Lung (tissue), 12 donors: Measurements from ENCODE around the gene ZFYVE21. TPM values are rescaled to one million over a fixed set of nuclear protein-coding genes. Genes with fewer than 3 reads are reported as not detected.

Experiments used
- ATAC-seq: fragments of 200-7000 bp; cut with Tn5 transposase; one replicate; pipeline ENCODE4 v1.9.1; 2020; ENCODE audit warnings: moderate number of reproducible peaks; ENCODE audit not compliant: insufficient read depth, low FRiP score
- DNase-seq, 3 donors: peaks; one replicate each; pipeline ENCODE4 v3.0.0-alpha.2; 2013 to 2017
- H3K27ac ChIP-seq, 2 donors: one replicate each; pipeline ENCODE4 v1.5.1; 2013; ENCODE audit warnings: mild to moderate bottlenecking in 2 of 2, moderate library complexity in 2 of 2, control low read depth in 1 of 2, inconsistent platforms in 1 of 2, low read depth in 1 of 2, low read length in 1 of 2
- H3K27me3 ChIP-seq, 3 donors: one replicate each; pipeline ENCODE4 v1.5.1; 2013; ENCODE audit warnings: low read length in 2 of 3; ENCODE audit not compliant: control insufficient read depth in 3 of 3, insufficient read depth in 3 of 3
- H3K36me3 ChIP-seq, 4 donors: one replicate each; pipeline ENCODE4 v1.5.1; 2013; ENCODE audit warnings: low read length in 4 of 4, mild to moderate bottlenecking in 1 of 4, moderate library complexity in 1 of 4; ENCODE audit not compliant: control insufficient read depth in 4 of 4, insufficient read depth in 4 of 4
- H3K4me1 ChIP-seq, 5 donors: one replicate each; pipeline ENCODE4 v1.5.1; 2013; ENCODE audit warnings: low read length in 5 of 5, mild to moderate bottlenecking in 2 of 5, moderate library complexity in 1 of 5; ENCODE audit not compliant: control insufficient read depth in 5 of 5, insufficient read depth in 5 of 5
- H3K4me3 ChIP-seq: one replicate; pipeline ENCODE4 v1.5.1; 2013; ENCODE audit warnings: mild to moderate bottlenecking, control low read depth, moderate library complexity
- H3K9ac ChIP-seq, 2 donors: one replicate each; pipeline ENCODE4 v1.5.1; 2013; ENCODE audit warnings: low read length in 2 of 2, control low read depth in 1 of 2; ENCODE audit not compliant: insufficient read depth in 1 of 2
- H3K9me3 ChIP-seq, 4 donors: one replicate each; pipeline ENCODE4 v1.5.1; 2013; ENCODE audit warnings: low read length in 3 of 4, mild to moderate bottlenecking in 1 of 4, moderate library complexity in 1 of 4; ENCODE audit not compliant: control insufficient read depth in 4 of 4, insufficient read depth in 3 of 4
- CTCF ChIP-seq: IDR thresholded peaks from 2 replicates; pipeline ENCODE4 v1.5.1; 2012; ENCODE audit warnings: mild to moderate bottlenecking; ENCODE audit errors: control extremely low read depth, extremely low read depth
- WGBS, 2 donors: extraction: QIAGEN DNeasy Blood & Tissue Kit; methylation state at CpG; one replicate each; pipeline ENCODE4 v1.1.7; 2013; 5-methylcytosine and 5-hydroxymethylcytosine counted together
- polyA plus RNA-seq, 2 donors: library from polyadenylated mRNA; stranded (reverse); fragments of 200-250 nt; gene quantifications; one replicate each; pipeline ENCODE4 v1.2.1, GENCODE V29; 2013
- total RNA-seq, 2 donors: library from RNA; depleted of rRNA in 1 of 2; stranded (reverse); fragments of >200 nt in 1 of 2; gene quantifications; one replicate each; pipeline ENCODE4 v1.2.1, GENCODE V29; 2014 to 2021
- donor health status: control.
- donor health status: control.
- donor health status: Bipolar disorder and iron deficiency.
- donor health status: healthy.
- donor health status: DM: yes; HTN: yes; CAD: no.

The ZFYVE21 gene
- total and polyA plus RNA-seq, 4 donors: 39.4 to 68.3 (median 47.5) TPM

GRCh38 chr14:103692159-103692558 lies 23.5 kb upstream of the ZFYVE21 start:
- H3K4me3 ChIP-seq: no peak overlapping the region
- no peak overlapping the region for H3K9ac ChIP-seq
- DNase-seq (no peak), ATAC-seq (no peak)
- no peak for TF ChIP-seq CTCF
- no peak overlapping the region for H3K27ac ChIP-seq
- H3K36me3 ChIP-seq: peaks cover 18 to 41% (median 32%) of the 10 kb centered on the region in 4 donors
- no peaks in the 10 kb centered on the region for H3K27me3 ChIP-seq
- peaks cover 0 to 17% (median 11%) of the 10 kb centered on the region in 5 donors for H3K4me1 ChIP-seq
- peaks cover 0 to 1% (median 0%) of the 10 kb centered on the region in 4 donors for H3K9me3 ChIP-seq
- WGBS, 2 donors: 95% methylated on average over 17 of the region's 17 CpGs

- Histone ChIP-seq H3K9me3 (peaks cover 0 to 1% (median 0%) of the 10 kb centered on the region in 4 donors), H3K36me3 (peaks cover 17 to 45% (median 30%) of the 10 kb centered on the region in 4 donors), H3K27me3 (no peaks in the 10 kb centered on the region), H3K9ac (no peak overlapping the region), H3K4me1 (peaks cover 0 to 24% (median 16%) of the 10 kb centered on the region in 5 donors), H3K27ac (peak overlapping the region in 1 of 2 donors; percentile 61), H3K4me3 (no peak overlapping the region)
- WGBS, 2 donors: 75 to 85% methylated on average over 12 of the region's 12 CpGs
- no peak for TF ChIP-seq CTCF
- ATAC-seq (no peak), DNase-seq (no peak)
Measured at GRCh38 chr14:103692871-103693270, 22.7 kb upstream of the ZFYVE21 start.

GRCh38 chr14:103693515-103693914 lies 22.1 kb upstream of the ZFYVE21 start:
- 71 to 88% methylated on average over 22 of the region's 22 CpGs for WGBS, 2 donors
- no peak for TF ChIP-seq CTCF
- Histone ChIP-seq H3K4me1 (peaks cover 0 to 24% (median 17%) of the 10 kb centered on the region in 5 donors), H3K9ac (no peak overlapping the region), H3K27ac (peak overlapping the region in 1 of 2 donors; percentile 61), H3K4me3 (no peak overlapping the region), H3K36me3 (peaks cover 17 to 49% (median 29%) of the 10 kb centered on the region in 4 donors), H3K9me3 (peaks cover 0 to 1% (median 0%) of the 10 kb centered on the region in 4 donors), H3K27me3 (no peaks in the 10 kb centered on the region)
- DNase-seq: no peak
- peak; percentile 35 for ATAC-seq

- 95% methylated on average over 20 of the region's 20 CpGs for WGBS, 2 donors
- peak overlapping the region in 1 of 2 donors; percentile 17 for H3K27ac ChIP-seq
- peaks cover 0 to 24% (median 17%) of the 10 kb centered on the region in 5 donors for H3K4me1 ChIP-seq
- no peak overlapping the region for H3K9ac ChIP-seq
- no peak for TF ChIP-seq CTCF
- DNase-seq (no peak), ATAC-seq (no peak)
- H3K27me3 ChIP-seq: no peaks in the 10 kb centered on the region
- H3K36me3 ChIP-seq: peaks cover 11 to 53% (median 27%) of the 10 kb centered on the region in 4 donors
- H3K4me3 ChIP-seq: no peak overlapping the region
- peaks cover 0 to 1% (median 0%) of the 10 kb centered on the region in 4 donors for H3K9me3 ChIP-seq
Measured at GRCh38 chr14:103694572-103695026, 21.0 kb upstream of the ZFYVE21 start.
